Gastrocnemius medialis (tissue), 4 donors: ENCODE results near the gene SLC29A3.

ENCODE experiments used
- CTCF ChIP-seq, 5 experiments: fragments of 450-650 bp in 3 of 5; fragments of 200-600 bp in 2 of 5; sonication (generic) in 2 of 5; IDR thresholded peaks in 4 of 5; conservative IDR thresholded peaks in 1 of 5; 1 replicate in 4 of 5; 2 replicates in 1 of 5; pipeline ENCODE4 v1.5.1; 2016 to 2019; ENCODE audit warnings: antibody characterized with exemption in 5 of 5, mild to moderate bottlenecking in 3 of 5, moderate library complexity in 3 of 5
- POLR2A ChIP-seq, 2 donors: fragments of 450-650 bp; IDR thresholded peaks; one replicate each; pipeline ENCODE4 v1.6.1; 2017; ENCODE audit warnings: antibody characterized with exemption in 2 of 2, mild to moderate bottlenecking in 2 of 2, moderate library complexity in 2 of 2

GRCh38 chr10:71282323-71282680, 36.8 kb upstream of the SLC29A3 start:
- TF ChIP-seq CTCF (IDR thresholded peaks at IDR 0.05 in 4 of 5, conservative IDR thresholded peaks at IDR 0.05 in 1 of 5) (no peak), POLR2A (IDR thresholded peaks at IDR 0.05) (no peak)
